Ishikawa (cell line): ENCODE data around the gene DLAT.
A peak's percentile ranks its signal among the peaks of the same experiment; 100 is the strongest.

Source experiments
- CEBPB ChIP-seq: IDR thresholded peaks from 2 replicates; pipeline ENCODE4 v1.6.1; 2012
- CREB1 ChIP-seq: IDR thresholded peaks from 2 replicates; pipeline ENCODE4 v1.6.1; 2012; ENCODE audit warnings: low read depth
- EGR1 ChIP-seq: IDR thresholded peaks from 2 replicates; pipeline ENCODE4 v1.6.1; 2012
- EP300 ChIP-seq: IDR thresholded peaks from 2 replicates; pipeline ENCODE4 v1.6.1; 2012; ENCODE audit warnings: borderline replicate concordance
- FOXM1 ChIP-seq: IDR thresholded peaks from 2 replicates; pipeline ENCODE4 v1.6.1; 2012; ENCODE audit warnings: low read depth, borderline replicate concordance
- MAX ChIP-seq: IDR thresholded peaks from 2 replicates; pipeline ENCODE4 v1.6.1; 2012
- NFIC ChIP-seq: IDR thresholded peaks from 2 replicates; pipeline ENCODE4 v1.6.1; 2012
- RAD21 ChIP-seq: IDR thresholded peaks from 2 replicates; pipeline ENCODE4 v1.6.1; 2012; ENCODE audit warnings: low read depth
- REST ChIP-seq: IDR thresholded peaks from 2 replicates; pipeline ENCODE4 v1.6.1; 2012; ENCODE audit warnings: low read depth, mild to moderate bottlenecking
- TAF1 ChIP-seq: IDR thresholded peaks from 2 replicates; pipeline ENCODE4 v1.6.1; 2012; ENCODE audit warnings: low read depth, mild to moderate bottlenecking
- TCF12 ChIP-seq: IDR thresholded peaks from 2 replicates; pipeline ENCODE4 v1.6.1; 2012; ENCODE audit warnings: low read depth
- TEAD4 ChIP-seq: IDR thresholded peaks from 2 replicates; pipeline ENCODE4 v1.6.1; 2012
- USF1 ChIP-seq: IDR thresholded peaks from 2 replicates; pipeline ENCODE4 v1.6.1; 2012
- YY1 ChIP-seq: IDR thresholded peaks from 2 replicates; pipeline ENCODE4 v1.6.1; 2012; ENCODE audit warnings: low read depth
- ZBTB7A ChIP-seq: IDR thresholded peaks from 2 replicates; pipeline ENCODE4 v1.6.1; 2012; ENCODE audit warnings: low read depth

Gene DLAT

GRCh38 chr11:111996669-111997068 is 28.5 kb upstream of the DLAT start:
- TF ChIP-seq RAD21: peak; percentile 41

- TF ChIP-seq MAX: no peak
- no peak for TF ChIP-seq CEBPB
- no peak for TF ChIP-seq USF1
- TF ChIP-seq TEAD4: no peak
- TF ChIP-seq TAF1: no peak
- TF ChIP-seq ZBTB7A: no peak
- no peak for TF ChIP-seq REST
- TF ChIP-seq EGR1: no peak
- no peak for TF ChIP-seq RAD21
- TF ChIP-seq CREB1: no peak
- no peak for TF ChIP-seq TCF12
- no peak for TF ChIP-seq FOXM1
- no peak for TF ChIP-seq NFIC
- TF ChIP-seq YY1: no peak
- TF ChIP-seq EP300: no peak
Observed at GRCh38 chr11:111999111-111999510, 26.1 kb upstream of the DLAT start.

- TF ChIP-seq EP300: no peak
- no peak for TF ChIP-seq TCF12
- no peak for TF ChIP-seq MAX
- no peak for TF ChIP-seq FOXM1
- no peak for TF ChIP-seq YY1
- no peak for TF ChIP-seq TAF1
- no peak for TF ChIP-seq USF1
- TF ChIP-seq NFIC: no peak
- no peak for TF ChIP-seq RAD21
- no peak for TF ChIP-seq ZBTB7A
- no peak for TF ChIP-seq EGR1
- TF ChIP-seq TEAD4: no peak
- TF ChIP-seq REST: no peak
- TF ChIP-seq CEBPB: no peak
- TF ChIP-seq CREB1: no peak
Observed at GRCh38 chr11:112000703-112001102, 24.5 kb upstream of the DLAT start.

- no peak for TF ChIP-seq USF1
- no peak for TF ChIP-seq REST
- TF ChIP-seq YY1: no peak
- TF ChIP-seq ZBTB7A: no peak
- TF ChIP-seq EP300: no peak
- no peak for TF ChIP-seq NFIC
- no peak for TF ChIP-seq CREB1
- no peak for TF ChIP-seq CEBPB
Observed at GRCh38 chr11:112002491-112003216, 22.6 kb upstream of the DLAT start.
